Skeletal muscle cell (primary cell): Measurements from ENCODE around the gene GALNT15.

Experiments
- DNase-seq: peaks from one replicate; pipeline ENCODE4 v3.0.0-alpha.2; 2010; ENCODE audit warnings: low read depth
- H3K4me3 ChIP-seq: 2 replicates; pipeline ENCODE4 v1.5.1; 2011; ENCODE audit warnings: low read depth, mild to moderate bottlenecking, control low read depth, low read length, moderate library complexity

Gene GALNT15

GRCh38 chr3:16247282-16248061 is 73.0 kb downstream of the GALNT15 start:
- no peak overlapping the region for H3K4me3 ChIP-seq
- peak; percentile 38 for DNase-seq

DNA sequence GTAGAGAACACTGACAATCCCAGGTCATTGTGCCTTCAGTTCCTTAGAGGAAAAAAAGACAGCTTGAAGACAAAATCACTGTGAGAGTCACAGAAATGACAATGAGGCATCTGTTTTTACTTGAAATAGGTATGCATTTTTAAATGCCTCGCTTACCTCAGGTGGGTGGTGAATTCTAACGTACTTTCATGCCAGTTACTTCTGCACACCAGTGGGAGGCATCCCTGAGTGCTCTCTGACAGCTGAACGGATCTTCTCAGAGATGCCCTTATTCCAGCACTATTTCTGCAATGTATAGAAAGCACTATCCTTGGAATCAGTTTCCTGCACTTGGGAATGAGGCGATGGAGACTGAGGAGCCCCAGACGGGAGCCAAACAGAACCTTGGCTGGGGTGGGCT is 74.1 kb downstream of the GALNT15 start:
- DNase-seq, result no peak
- H3K4me3 ChIP-seq, result no peak overlapping the region

- no peak overlapping the region for H3K4me3 ChIP-seq
- DNase-seq, result no peak
Observed at GRCh38 chr3:16249336-16249735, 74.9 kb downstream of the GALNT15 start.

DNA sequence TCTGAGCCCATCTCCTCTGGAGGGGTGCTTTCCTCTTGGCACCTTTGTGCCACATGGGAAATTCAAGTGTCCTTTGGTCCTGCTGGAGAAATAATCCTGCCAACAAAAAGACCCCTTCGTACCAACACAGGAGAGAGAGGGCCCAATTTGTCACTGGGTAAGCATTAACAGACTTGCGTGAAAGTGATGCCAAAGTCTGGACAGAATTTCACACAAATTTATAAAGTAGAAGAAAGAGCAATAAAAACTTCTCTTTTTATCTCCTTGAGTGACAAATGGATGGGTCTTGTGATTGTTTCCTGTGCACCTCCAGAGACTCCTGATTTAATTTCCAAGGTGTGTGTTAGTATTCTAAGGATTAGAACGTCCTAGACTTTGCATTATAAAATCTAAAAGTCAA is 75.4 kb downstream of the GALNT15 start:
- DNase-seq, result no peak
- H3K4me3 ChIP-seq, result no peak overlapping the region

- H3K4me3 ChIP-seq, result no peak overlapping the region
- DNase-seq, result no peak
Observed at GRCh38 chr3:16251316-16252085, 77.0 kb downstream of the GALNT15 start.

GRCh38 chr3:16252243-16252978 is 77.9 kb downstream of the GALNT15 start:
- no peak for DNase-seq
- H3K4me3 ChIP-seq, result no peak overlapping the region

DNA sequence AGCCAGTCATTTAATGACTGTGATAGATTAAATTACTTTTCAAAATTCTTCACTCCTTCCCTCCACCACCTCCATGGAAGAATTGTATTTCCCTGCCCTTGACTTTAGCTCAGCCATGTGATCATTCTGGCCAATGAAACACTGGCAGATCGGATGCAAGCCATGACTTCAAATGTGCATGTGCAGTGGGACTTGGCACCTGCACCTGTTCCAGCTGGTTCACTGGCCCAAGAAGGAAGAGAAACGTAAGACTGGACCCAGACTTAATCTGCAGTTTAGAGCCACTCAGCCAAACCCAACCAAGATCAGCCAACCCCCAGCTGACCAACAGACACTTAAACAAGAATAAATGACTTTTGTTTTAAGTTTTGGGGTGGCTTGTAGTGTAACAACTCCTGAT is 78.5 kb downstream of the GALNT15 start:
- H3K4me3 ChIP-seq, result no peak overlapping the region
- no peak for DNase-seq

DNA sequence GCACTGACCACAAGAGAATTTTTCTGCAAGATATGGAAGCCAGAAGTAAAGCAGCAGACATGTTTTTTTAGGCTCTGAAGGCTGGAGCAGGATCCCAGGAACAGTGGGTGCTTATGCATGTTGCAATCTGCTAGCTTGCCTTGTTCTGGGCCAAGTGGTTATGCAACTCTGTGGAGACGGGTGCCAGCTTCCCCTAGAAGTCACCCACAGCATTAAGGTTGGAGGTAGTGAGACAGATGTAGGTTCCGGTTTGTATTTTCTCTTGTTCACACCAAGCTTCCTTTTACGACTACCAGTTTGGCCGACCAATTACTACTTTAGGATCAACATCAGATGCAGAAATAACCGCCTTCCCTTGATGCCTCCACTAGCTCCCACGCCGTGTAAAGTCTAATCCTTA is 79.1 kb downstream of the GALNT15 start:
- no peak overlapping the region for H3K4me3 ChIP-seq
- no peak for DNase-seq

- DNase-seq, result no peak
- H3K4me3 ChIP-seq, result no peak overlapping the region
Observed at GRCh38 chr3:16254916-16255315, 80.4 kb downstream of the GALNT15 start.

DNA sequence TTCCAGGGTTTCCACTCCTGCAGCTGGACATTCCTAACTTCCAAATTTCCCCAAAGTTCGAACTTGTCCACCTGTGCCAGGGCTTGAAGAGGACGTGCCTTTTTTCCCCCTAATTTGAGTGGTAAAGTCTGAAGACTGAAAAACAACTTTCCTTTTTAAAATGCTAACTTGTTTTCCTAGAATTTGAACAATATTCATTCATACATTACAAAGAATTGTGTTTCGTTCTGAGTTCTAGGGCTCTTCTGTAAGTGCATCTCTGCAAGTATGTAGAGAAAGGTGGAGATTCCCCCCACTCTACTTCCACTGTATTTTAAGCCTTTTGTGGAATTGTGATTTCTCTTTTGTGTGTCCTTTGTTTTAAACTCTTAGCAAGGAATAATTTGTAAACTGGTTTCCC is 80.8 kb downstream of the GALNT15 start:
- no peak for DNase-seq
- H3K4me3 ChIP-seq, result no peak overlapping the region

GRCh38 chr3:16255726-16256125 is 81.2 kb downstream of the GALNT15 start:
- DNase-seq, result no peak
- H3K4me3 ChIP-seq, result no peak overlapping the region

- no peak for DNase-seq
- H3K4me3 ChIP-seq, result no peak overlapping the region
Observed at GRCh38 chr3:16257309-16257708, 82.8 kb downstream of the GALNT15 start.

GRCh38 chr3:16258177-16258576 is 83.7 kb downstream of the GALNT15 start:
- no peak overlapping the region for H3K4me3 ChIP-seq
- no peak for DNase-seq

- DNase-seq, result no peak
Observed at GRCh38 chr3:16258866-16259265, 84.4 kb downstream of the GALNT15 start.

GRCh38 chr3:16260046-16260445 is 85.6 kb downstream of the GALNT15 start:
- no peak for DNase-seq
- no peak overlapping the region for H3K4me3 ChIP-seq

More at GRCh38 chr3:16258866-16259265, 84.4 kb downstream of the GALNT15 start:
- H3K4me3 ChIP-seq, result no peak overlapping the region

DNA sequence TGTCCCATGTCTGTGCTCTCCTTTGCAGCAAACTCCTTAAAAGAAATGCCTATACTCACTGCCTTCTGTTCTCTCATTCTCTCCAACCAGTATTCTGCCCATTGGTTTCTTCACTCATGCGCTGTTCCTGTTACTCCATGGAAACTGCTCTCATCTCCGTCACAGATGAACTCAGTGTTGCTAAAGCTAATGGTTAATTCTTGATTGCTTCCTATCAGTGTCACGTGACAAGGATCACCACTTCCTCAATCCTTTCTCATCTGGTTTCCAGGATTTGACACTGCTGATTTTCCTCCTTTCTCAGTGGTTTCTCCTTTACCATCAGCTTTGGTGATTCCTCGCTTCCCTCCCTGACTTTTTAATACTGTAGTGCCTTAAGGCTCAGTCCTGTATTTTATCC is 87.7 kb downstream of the GALNT15 start:
- H3K4me3 ChIP-seq, result no peak overlapping the region
- DNase-seq, result no peak

GRCh38 chr3:16264174-16264707 is 89.8 kb downstream of the GALNT15 start:
- no peak for DNase-seq
- H3K4me3 ChIP-seq, result peak overlapping the region; percentile 73

- peak within 1 kb of the TSS; percentile 73 for H3K4me3 ChIP-seq
- peak; percentile 99 for DNase-seq
Observed at GRCh38 chr3:16264708-16265454, 90.4 kb downstream of the GALNT15 start, which contains the start of the genes DPH3 and OXNAD1. DPH3 (minus strand) TSS chr3:16264943; CDS start chr3:16264876, 67 bp downstream. OXNAD1 (plus strand) TSS chr3:16265212; CDS start chr3:16270953, 5,741 bp downstream.

- no peak for DNase-seq
- peak overlapping the region; percentile 73 for H3K4me3 ChIP-seq
Observed at GRCh38 chr3:16265455-16265786, 90.9 kb downstream of the GALNT15 start.
